Measurements from ENCODE around the gene LIPT2.

The LIPT2 gene

GRCh38 chr11:74464746-74465145 is 28.8 kb downstream of the LIPT2 start:
- DNase-seq (ENCODE audit: low read depth), result no peak

- no peak for DNase-seq (ENCODE audit: low read depth)
Measured at GRCh38 chr11:74463216-74463615, 30.3 kb downstream of the LIPT2 start.

DNA sequence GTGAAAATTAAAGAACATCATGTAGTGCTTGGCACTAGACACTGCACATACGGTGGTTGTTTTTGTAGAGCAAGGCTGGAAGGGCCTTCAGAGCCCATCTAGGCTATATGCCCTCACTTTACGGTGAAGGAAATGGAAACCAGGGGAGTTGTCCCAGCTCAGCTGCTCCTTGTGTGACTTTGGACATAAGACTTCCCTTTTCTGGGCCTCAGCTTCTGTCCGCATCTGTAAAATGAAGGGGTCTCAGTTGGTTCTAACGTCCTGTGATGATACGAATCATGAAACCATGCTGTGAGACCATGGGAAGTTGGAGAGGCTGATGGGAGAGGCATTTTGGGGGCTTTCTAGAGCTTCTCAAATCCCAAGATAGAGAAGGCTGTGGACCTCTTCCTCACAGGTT is 30.9 kb downstream of the LIPT2 start:
- no peak for DNase-seq (ENCODE audit: low read depth)

GRCh38 chr11:74462009-74462408 is 31.5 kb downstream of the LIPT2 start:
- peak; percentile 56 for DNase-seq (ENCODE audit: low read depth)

DNA sequence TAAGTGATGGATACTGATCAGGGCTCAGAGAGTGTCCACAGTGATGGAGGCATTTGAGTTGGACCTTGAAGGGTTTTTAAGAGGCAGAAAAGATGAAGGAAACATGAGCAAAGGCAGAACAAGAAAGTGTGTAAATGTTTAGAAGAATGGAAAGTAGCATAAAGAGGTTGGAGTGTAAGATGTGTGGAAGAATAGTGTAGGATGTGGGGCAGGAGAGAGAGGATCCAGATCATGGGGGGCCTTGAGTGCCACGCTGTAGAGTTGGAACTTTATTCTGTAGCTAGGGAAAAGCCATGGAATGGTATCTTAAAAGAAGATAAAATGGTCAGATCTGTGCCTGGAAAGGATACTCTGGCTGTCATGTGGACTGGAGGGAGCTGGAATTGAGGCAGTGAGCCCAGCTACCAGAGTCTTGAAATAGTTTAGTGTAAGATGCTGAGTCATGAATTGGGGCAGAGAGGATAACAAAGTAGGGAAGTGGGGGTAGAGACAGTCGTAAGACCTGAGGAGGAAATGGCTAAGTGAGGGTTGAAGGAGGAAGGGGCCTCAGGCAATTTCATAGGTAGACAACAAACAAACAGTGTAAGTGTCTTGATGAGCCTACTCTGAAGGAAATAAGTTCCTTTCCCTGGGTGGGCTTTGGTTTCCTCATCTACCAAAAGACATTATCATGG is 32.9 kb downstream of the LIPT2 start:
- DNase-seq (ENCODE audit: low read depth), result peak; percentile 51

GRCh38 chr11:74460065-74460464 is 33.5 kb downstream of the LIPT2 start:
- no peak for DNase-seq (ENCODE audit: low read depth)

GRCh38 chr11:74459584-74459983 is 33.9 kb downstream of the LIPT2 start:
- DNase-seq (ENCODE audit: low read depth), result no peak

DNA sequence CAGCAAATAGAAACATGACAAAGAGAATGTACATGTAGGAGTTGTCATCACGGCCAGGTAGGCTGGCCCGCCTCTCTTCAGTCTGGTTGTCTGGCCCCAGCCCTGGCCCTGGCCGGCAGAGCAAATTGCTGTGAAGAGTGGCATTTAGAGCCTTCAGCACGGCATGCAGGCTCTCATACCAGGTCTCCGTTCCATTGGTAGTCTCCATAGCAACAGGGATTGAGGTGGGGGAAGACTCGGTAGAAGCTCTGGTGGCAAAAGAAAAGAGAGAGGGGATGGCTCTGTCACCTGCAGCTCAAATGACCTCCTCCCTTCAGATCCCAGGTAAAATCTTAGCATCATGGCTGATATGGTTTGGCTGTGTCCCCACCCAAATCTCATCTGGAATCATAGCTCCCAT is 36.2 kb downstream of the LIPT2 start:
- DNase-seq (ENCODE audit: low read depth), result no peak

DNA sequence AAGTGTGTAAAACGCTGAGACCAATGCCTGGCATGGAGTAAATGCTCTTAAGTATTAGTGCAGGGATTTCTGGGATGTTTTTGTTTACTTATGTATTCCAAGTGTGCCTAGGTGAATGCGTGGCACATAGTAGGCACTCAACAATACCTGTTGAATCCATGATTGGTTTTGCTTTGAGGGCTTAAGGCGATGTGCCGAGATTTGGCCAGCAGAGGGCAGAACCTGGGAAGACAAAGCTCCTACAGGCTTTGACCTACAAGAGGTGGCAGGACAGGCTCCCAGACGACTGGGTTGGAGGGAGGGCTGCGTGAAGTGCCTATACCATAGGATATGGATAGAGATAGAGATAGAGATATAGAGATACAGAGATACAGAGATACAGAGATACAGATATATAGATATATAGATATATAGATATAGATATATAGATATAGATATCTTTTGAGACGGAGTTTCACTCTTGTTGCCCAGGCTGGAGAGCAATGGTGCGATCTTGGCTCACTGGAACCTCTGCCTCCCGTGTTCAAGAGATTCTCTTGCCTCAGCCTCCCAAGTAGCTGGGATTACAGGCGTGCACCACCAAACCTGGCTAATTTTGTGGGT is 40.0 kb downstream of the LIPT2 start:
- peak; percentile 50 for DNase-seq (ENCODE audit: low read depth)

DNA sequence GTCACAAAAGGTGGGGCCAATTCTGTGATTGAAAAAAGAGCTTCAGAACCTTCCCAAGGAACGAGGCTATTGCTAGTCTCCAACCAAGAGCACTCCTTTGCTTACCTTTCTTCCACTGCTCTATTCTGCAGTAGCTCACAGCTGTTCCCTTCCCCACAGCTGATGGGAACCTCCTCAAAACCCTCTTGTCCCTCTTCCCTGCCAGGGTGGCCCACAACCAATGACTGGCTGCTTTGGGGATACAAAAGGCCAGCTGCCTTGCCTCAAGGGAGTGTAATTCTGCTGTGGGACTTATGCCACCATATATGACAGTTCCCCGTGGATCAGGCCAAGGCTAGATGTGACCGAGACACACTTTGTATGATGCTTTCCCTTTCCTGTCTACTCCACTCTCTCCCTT is 41.2 kb downstream of the LIPT2 start:
- no peak for DNase-seq (ENCODE audit: low read depth)

DNA sequence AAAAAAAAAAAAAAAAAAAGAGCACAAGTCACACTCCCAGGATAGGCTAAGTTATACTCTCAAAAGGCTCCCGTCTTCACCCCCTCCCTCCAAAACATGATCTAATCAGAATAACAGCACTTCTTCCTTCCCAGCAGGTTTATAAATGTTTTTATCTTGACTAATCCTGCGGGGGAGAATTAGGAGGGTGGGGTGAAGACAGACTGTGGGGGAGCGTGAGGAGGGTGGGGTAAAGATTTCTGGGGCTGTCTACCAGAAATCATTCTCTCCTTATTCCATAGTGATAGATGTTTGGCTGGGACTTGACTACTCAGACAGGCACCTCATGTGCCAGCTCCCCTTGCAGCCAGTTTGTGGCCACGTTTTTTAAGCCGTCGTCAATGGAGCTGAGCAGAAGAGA is 43.2 kb downstream of the LIPT2 start:
- DNase-seq (ENCODE audit: low read depth), result no peak

DNA sequence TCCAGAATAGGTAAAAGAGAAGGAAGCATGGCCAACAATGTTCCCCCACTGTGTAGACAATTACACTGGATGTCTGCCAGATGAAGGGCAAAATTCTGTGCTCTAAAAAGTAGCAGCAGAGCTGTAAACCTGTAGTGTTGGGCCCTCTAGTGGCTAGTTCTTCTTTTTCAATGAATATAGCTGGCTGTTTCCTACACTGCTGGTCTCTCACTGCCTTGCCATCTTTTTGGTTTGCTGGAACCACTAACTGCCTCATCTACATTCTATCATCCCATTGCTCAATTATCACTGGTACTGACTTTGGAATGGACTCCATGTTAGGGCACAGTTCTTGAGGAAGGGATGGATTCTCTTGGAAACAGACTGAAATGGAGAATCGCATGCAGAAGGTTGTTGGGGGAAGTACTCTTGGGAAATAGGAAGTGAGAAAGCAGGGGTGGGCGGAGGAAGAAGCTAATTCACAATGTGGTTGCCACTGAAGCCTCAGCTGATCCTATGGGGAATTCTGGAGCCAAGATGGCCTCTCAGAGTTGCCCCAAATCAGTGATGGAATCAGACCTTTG is 44.1 kb downstream of the LIPT2 start:
- peak; percentile 70 for DNase-seq (ENCODE audit: low read depth)

- no peak for DNase-seq (ENCODE audit: low read depth)
Measured at GRCh38 chr11:74447720-74448119, 45.8 kb downstream of the LIPT2 start.

DNA sequence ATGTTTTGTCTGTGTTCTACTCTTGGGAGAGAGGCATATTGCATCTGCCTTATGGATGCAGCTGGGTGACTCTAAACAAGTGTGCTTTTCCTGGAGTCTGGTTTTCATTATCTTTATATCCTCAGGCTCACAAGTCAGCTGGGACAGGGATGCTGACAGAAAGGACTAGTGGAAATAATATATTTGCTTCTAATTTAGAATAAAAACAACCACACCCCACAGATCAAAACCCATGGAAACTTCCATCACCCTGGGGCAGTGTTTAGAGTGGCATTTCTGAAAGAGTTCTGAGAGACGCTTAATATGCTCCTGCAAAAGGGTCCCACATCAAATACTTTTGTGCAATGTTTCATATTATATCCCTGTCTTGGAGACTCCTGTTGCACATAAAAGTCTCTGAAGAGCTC is 47.0 kb downstream of the LIPT2 start:
- DNase-seq (ENCODE audit: low read depth), result peak; percentile 41

DNA sequence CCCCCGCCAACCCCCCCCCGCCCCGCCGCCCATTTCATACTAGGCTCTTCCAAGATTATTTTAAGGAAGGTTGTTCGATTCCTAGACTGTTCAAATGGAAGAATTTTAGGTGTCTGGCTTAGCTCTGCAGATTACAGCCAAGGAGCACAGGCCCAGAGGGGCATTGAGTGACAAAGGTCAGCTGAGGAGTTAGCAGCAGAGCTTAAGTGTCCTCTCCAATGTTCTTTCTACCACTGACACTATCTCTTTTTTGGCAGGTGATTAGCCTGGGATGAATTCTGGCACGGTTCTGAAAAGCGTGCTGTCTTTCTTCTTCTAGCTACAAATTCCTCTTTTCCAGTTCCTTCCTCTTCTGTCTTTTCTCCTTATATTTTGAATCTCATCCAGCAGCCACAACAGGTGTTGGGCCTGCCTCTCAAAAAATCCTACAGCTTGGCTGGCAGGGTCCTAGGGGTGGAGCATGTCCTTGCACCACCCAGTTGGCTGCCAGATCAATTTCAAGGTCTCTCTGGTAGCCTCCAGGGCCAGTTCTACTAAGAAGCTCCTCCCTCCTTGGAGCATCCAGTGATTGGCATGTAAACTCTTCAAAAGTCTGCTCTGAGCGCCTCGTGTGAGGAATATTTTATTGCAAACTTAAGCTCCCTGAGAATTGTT is 49.2 kb downstream of the LIPT2 start:
- DNase-seq (ENCODE audit: low read depth), result no peak

DNA sequence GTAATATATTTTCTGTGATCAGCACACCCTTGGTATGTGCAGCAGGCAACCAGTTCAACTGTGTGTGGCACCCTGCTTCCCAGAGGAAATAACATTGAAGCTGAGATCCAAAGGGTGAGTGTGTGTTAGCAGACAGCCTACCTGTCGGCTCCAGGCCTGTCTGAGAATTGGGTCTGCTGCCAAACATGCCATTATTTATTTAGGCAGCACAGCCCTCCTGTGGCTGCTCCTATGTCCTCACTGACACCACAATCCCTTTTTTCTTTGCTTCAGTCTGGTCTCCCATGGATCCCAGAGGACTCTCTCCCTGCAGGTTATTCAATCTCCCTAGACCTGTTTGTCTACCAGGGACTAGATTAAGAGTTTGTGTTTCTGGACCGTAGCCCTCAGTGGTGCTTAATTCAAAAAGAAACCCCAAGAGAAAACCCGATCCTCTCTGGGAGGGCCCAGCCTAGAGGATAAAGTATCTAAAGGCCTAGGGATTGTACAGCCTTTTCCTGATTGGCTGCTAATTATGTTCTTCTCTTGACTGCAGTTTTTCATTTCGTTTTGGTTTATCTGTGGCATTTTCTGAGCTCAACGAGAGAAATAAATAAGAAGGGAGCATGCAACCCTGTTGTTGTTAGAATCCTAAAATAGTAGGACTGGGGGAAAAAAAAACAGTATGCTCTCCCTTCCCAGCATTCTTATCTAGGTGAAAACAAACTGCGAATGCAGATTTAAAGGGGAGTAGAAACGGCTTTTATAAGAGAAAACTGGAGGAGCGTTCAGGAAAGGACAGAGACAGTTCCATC is 50.3 kb downstream of the LIPT2 start:
- DNase-seq (ENCODE audit: low read depth), result peak; percentile 39

DNA sequence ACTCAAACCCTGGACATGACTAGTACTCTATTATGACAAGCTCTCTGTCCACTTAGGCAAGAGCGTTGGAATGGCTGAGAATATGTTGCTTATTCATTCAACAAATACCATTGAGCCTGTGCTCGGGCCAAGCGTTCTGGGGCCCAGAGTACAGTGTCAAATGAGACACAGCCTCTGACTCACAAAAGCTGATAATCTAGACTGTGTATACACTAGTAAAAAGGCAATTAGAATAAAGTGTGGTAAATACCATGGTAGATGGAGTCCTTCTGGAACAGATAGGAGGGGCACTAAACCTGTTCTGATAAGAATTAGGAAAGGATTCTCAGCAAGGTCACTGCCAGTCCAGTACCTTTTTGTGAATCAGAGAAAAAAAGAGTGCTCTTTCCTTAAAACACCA is 50.9 kb downstream of the LIPT2 start:
- no peak for DNase-seq (ENCODE audit: low read depth)
